GM21786 (cell line): Measurements from ENCODE around the gene DENND6B.
"Not testable (repeated sequence)": the region's sequence is repeated elsewhere in the genome, so short reads cannot be mapped to it uniquely, and the experiment has no call there.

Experiments
- ATAC-seq: cut with Tn5 transposase; IDR thresholded peaks from one replicate; pipeline ENCODE4 v1.9.1; 2021; ENCODE audit not compliant: unreplicated experiment

Gene DENND6B

GRCh38 chr22:50326956-50327710 is at the start of gene DENND6B:
Gene DENND6B (minus strand): TSS chr22:50327012. CDS start chr22:50326988, 24 bp downstream.
- peak; percentile 62 for ATAC-seq

- ATAC-seq = no peak
Observed at GRCh38 chr22:50376085-50376651, 49.4 kb upstream of the DENND6B start.

- no peak for ATAC-seq
Observed at GRCh38 chr22:50371101-50371648, 44.4 kb upstream of the DENND6B start.

DNA sequence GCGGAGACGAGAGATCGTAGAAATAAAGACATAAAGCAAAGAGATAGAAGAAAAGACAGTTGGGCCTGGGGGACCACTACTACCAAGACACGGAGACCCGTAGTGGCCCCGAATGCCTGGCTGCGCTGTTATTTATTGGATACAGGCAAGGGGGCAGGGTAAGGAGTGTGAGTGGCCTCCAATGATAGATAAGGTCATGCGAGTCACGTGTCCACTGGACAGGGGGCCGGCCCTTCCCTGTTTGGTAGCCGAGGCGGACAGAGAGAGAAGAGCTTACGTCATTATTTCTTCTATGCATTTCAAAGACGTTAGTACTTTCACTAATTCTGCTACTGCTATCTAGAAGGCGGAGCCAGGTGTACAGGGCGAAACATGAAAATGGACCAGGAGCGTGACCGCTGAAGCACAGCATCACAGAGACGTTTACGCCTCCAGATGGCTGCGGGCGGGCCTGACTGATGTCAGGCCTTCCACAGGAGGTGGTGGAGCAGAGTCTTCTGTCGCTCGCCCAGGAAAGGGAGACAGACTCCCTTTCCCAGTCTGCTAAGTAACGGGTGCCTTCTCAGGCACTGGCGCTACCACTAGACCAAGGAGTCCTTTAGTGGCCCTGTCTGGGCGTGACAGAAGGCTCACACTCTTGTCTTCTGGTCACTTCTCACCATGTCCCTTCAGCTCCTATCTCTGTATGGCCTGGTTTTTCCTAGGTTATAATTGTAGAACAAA is 41.1 kb upstream of the DENND6B start:
- no peak for ATAC-seq

- not testable (repeated sequence) for ATAC-seq
Observed at GRCh38 chr22:50363803-50364194, 37.0 kb upstream of the DENND6B start.

DNA sequence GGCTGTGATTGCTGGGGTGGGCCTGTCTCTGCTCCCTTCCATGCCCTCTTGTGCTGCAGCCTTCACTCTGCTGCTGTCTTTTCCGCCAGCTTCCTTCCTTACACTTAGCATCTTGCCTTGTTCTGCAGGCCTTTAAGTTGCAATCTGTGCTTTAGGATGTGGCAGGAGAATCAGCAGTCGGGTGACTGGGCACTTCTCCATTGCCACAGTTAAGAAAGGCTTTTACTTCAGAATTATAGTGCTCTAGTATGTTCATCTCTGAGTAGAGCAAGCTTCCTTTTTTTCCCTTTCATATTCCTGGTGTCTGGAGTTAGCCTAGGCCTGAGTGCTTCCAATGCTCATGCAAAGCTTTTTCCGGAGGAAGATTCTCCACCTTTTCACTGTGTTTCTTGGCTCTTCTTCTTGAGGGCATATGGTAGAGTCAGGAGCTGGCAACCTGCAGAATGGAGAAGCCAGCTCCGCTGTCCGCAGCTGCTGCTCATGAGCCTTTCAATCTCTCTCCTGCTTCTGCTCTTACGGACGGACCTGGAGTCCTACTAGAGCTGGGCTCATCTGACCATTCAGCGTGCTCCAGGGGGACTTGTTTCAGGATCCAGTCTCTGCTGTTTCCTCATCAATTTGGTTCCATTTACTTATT is 36.5 kb upstream of the DENND6B start:
- ATAC-seq = no peak

DNA sequence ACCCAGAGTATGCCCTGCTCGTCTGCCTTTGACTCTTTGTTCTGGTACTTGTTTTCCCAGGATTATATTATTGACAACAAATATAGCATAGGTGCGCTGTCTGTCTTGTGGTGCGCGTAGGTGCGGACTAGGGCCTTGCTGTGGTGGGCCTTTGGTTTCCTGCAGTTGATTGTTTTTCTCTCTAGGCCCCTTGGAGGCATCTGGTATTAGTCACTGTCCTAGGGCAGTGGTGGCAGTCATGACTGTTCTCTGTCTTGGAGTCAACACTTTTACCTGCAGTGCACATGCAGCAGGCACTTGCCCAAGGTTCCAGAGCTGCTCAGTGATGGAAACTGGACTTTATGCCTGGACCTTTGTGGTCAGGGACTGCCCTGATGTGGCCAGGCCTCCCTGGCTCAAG is 34.9 kb upstream of the DENND6B start:
- no peak for ATAC-seq

DNA sequence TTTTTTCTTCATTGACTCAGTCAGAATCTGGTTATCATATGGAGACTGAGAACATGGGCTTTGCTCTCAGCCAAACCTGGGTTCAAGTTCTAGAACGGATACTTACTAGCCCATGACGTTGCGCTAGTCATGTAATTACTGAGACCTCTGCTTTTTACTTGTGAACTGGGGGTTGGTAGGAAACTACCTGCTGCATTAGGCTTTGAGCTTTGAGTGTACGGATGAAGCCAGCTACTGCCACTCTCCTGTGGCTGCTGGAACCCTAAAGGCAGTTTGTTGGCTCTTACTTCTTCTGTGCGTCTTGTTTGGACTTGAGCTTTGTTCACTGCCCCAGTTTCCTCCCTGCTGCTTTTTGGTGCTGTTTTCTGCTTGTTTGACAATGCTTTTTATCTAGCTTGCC is 34.4 kb upstream of the DENND6B start:
- no peak for ATAC-seq

- ATAC-seq = no peak
Observed at GRCh38 chr22:50360578-50360977, 33.8 kb upstream of the DENND6B start.

DNA sequence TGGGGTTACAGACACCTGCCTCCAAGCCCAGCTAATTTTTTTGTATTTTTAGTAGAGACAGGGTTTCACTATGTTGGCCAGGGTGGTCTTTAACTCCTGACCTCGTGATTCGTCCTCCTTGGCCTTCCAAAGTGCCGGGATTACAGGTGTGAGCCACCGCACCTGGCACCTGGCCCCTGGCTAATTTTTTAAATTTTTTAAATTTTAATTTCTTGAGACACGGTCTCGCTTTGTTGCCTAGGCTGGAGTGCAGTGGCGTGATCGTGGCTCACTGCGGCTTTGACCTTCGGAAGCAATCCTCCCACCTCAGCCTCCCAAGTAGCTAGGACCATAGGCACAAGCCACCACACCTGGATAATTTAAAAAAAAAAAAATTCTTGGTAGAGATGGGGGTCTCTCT is 30.9 kb upstream of the DENND6B start:
- no peak for ATAC-seq

- no peak for ATAC-seq
Observed at GRCh38 chr22:50357222-50357621, 30.4 kb upstream of the DENND6B start.

- no peak for ATAC-seq
Observed at GRCh38 chr22:50356186-50356585, 29.4 kb upstream of the DENND6B start.

GRCh38 chr22:50348058-50348457 is 21.2 kb upstream of the DENND6B start:
- no peak for ATAC-seq

DNA sequence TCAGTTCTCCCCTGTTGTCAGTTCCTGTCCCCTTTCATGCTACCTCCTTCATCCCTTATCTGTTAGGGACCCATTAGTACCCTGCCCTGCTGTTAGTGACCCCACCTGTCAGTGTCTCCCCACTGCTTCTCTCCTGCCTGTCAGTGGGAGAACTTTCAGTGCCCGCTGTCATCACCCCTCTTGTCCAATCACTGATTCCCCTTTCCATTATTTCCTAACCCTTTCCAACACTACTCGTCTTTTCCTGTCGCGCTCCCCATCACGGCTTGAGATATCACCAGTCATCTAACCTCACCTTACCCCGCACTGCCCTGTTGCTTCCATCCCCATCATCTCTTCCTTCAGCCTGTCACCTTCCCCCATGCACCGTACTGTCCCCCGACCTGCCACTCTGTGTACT is 20.3 kb upstream of the DENND6B start:
- ATAC-seq = no peak

GRCh38 chr22:50346470-50346869 is 19.7 kb upstream of the DENND6B start:
- ATAC-seq = no peak

DNA sequence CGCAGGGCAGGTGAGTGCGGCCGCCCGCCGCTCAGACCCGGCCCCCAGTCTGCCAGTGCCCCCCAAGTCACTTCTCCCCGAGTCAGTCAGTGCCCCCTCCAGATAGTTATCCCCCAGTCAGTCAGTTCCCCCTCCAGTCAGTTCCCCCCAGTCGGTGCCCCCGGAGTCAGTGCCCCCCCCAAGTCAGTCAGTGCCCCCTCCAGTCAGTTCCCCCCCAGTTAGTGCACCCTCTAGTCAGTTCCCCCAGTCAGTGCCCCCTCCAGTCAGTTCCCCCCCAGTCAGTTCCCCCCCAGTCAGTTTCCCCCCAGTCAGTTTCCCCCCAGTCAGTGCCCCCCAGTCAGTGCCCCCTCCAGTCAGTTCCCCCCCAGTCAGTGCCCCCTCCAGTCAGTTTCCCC is 16.7 kb upstream of the DENND6B start:
- no peak for ATAC-seq

DNA sequence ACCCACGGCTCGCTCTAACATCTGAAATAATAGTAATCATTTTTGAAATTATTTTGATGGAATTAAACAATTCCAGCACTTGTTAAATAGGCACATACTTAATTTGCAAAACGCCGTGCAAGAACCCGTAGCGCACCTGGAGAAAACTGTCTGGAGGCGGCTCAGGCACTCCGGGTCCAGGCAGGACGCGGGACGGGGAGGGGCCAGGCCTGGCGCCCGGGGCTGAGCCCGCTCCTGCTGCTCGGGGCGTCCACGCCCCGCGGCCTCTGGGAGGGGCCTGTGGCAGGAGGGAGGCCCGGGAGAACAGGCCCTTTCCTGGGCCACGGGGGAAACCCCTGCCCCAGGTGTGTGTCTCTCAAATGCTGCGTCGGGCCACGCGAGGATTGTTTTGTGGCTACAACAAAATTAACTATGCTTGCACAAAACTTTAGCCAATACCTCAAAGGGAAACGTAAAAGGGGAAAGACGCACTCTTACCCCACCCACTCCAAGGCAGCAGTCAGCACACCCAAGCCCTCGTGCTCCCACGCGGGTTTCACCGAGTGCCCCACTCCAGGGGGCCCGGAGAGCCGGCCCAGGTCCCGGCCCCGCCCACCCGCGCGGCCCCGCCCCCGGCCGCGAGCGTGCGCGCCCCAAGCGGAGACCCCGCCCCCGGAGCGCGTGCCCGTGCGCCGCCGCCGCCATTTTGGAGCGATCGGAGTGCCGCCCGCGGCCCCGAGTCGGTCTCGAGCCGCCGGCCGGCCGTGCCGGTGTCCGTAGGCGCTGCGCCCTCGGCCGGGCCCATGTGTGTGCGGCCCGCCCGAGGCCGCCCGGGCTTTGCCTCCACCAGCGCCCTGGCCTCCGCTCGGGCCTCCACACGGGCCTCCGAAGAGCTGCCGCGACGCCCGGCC is 16.1 kb upstream of the DENND6B start, which contains the start of gene PPP6R2:
TSS of gene PPP6R2 (plus strand) at position 677 of the 890 bp plus-strand sequence. CDS start 50,582 bp downstream, outside the sequence.
- peak; percentile 63 for ATAC-seq

- peak; percentile 57 for ATAC-seq
Observed at GRCh38 chr22:50341977-50342650, 15.3 kb upstream of the DENND6B start.
